Measurements from ENCODE around the gene NFATC4.
A peak's percentile ranks its signal among the peaks of the same experiment; 100 is the strongest.
"Not testable (repeated sequence)": the region's sequence is repeated elsewhere in the genome, so short reads cannot be mapped to it uniquely, and the experiment has no call there.

The NFATC4 gene

DNA sequence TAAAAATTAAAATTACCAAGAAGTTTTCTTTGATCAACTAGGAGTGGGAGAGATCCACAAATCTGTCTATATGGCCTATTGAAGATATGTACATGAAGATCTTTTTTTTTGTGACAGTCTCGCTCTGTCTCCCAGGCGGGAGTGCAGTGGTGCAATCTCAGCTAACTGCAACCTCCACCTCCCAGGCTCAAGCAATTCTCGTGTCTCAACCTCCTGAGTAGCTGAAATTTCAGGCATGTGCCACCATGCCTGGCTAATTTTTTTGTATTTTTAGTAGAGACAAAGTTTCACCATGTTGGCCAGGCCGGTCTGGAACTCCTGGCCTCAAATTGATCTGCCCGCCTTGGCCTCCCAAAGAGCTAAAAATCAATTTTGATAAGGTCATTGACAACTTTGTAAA lies 4.6 kb upstream of the NFATC4 start:
- no peak for DNase-seq (ENCODE audit: low read depth, low spot score)
- H3K4me3 ChIP-seq (ENCODE audit: low read length) = no peak overlapping the region

DNA sequence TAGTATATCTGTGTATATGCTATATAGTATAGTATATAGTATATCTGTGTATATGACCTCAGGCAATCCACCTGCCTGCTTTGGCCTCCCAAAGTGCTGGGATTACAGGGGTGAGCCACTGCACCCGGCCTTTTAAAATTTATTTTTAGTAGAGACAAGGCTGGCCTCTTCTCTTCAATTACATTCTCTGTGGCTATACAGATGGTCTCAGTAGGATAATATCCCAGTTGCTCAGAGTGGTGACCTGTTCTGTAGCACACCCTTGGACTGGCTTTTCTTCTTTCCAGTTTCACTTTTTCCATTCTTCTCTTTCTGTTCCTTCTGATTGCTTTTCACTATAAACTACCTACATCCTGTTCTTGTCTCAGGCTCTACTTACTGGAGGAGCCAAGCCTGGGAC lies 3.1 kb upstream of the NFATC4 start:
- DNase-seq (ENCODE audit: low read depth, low spot score) = no peak
- no peak overlapping the region for H3K4me3 ChIP-seq (ENCODE audit: low read length)

DNA sequence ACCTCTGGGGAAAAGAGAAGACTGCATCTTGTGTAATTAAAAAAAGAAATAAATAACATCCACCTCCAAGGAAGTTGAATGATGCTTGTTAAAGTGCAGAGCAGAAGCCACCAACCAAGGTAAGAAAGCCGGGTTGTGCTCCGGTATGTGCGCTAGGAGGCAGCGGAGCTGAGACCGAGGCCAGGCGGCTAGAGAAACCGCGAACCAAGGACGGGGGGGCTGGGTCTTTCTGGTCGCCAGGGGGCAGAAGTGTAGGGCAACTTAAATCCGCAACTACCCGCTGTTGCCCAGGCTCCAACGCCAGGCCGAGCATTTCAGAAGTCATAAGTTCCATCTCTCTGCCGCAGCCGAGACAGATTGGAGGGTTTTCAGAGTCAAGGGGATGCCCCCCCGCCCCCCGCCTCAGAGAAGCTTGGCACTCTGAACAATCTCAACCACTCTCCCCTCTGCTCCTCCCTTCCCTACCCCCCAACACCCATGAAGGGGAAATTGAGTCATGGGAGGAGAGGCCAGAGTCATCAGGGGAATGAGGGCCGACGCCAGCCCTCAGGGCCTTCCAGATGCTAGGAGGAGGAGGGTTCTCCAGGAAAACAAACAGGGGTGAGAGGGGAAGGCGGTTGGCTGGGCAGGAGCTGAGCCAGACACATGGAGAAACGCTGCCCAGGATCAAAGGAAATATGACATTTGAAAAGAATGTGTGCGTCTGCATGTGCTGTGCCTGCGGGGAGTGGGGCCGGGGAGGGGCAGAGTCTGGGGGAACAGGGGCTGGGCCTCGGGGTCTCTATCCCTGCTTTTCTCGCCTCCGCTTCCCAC lies 2.2 kb upstream of the NFATC4 start:
- DNase-seq (ENCODE audit: low read depth, low spot score) = peak; percentile 71
- H3K4me3 ChIP-seq (ENCODE audit: low read length) = peak overlapping the region; percentile 59

DNA sequence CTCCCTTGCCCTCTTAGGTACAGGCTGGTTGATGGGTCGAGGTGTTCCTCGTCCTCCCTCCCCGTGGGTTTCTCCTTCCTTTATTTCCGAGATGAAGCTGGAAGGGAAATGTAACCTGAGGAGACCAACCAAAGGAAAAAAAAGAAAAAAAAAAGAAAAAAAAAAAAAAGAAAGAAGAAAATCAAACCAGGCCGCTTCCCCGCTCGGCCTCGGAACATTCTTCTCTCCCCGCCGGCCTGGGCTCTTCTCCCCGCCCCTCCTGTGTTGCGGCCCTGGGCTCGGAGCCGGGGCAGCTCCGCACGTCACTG lies 1.6 kb upstream of the NFATC4 start:
- H3K4me3 ChIP-seq (ENCODE audit: low read length) = peak overlapping the region; percentile 59
- no peak for DNase-seq (ENCODE audit: low read depth, low spot score)

DNA sequence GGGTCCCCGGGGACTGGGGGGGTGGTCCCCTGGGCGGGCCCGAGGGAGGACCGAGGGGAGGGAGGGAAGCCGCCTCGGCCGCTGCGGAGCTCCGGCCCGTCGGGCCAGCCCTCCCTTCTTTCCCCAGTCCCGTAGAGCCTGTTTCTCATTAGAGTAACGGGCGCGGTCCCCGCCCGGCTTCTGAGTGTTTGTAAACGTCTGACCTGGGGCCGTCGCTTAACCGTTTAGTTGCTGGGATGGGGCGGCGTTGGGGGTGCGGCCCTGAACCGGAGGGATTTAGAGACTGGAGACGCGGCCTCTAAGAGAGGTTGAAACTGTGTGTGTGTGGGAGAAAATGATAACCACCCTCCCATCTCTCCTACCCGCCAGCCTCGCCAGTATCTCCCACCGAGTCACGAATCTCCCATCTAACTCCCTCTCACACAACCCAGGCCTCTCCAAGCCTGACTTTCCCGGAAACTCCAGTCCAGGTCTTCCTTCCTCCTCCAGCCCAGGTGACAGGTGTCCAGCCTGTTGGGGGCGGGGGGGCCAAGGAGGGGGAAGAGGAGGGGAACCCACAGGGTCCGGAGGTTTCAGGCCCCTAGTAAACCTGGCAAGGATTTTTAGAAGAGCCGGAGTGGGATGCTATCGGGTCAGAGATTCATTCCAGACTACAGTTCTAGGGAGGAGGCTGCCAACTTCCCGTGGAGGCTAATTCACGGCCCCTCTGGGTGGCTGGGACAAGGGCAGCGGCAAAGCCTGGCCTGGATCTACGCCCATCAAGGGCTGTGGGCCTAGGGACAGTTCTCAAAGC lies 1.1 kb upstream of the NFATC4 start:
- peak; percentile 75 for DNase-seq (ENCODE audit: low read depth, low spot score)
- peak overlapping the region; percentile 59 for H3K4me3 ChIP-seq (ENCODE audit: low read length)

DNA sequence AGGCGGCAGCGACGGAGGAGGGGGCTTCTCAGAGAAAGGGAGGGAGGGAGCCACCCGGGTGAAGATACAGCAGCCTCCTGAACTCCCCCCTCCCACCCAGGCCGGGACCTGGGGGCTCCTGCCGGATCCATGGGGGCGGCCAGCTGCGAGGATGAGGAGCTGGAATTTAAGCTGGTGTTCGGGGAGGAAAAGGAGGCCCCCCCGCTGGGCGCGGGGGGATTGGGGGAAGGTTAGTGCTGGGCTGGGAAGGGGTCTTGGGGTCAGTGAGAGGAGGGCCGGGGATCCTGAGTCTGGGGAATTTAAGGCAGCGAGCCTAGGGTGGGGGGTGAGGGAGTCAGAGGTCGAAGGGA lies 203 bp downstream of the NFATC4 start:
- DNase-seq (ENCODE audit: low read depth, low spot score) = no peak
- peak overlapping the region; percentile 59 for H3K4me3 ChIP-seq (ENCODE audit: low read length)

DNA sequence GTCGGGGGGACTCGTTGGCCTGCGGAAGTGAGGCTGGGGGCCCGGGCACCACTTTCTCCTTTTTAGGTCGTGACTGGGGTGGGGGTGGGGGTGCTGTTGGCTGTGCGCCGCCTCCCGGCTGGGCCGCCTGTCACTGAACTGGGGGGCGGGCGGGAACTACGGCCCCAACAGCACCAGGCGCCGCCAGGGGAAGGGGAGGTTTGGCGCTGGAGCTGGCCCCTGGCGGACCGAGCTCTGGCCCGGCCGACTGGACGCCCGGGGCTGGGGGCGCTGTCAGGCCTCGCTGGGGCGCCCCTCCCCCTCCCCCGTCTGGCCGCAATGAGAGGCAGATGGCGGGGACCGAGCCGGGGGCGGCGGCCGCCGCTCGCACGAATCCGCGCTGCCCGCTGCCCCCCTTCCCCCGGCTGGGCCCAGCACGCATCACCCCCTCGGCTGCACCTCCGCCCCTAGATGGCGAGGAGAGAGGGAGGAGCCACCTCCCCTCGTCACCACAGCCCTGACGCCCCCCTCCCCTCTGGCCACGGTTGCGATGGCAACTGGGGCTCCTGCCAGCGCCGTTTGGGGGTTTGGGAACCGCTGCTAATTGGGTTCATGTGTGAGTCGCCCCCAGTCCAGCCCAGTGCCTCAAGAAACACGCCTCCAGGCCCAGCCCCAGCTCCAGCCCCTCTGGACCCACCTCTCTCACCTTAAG lies 723 bp downstream of the NFATC4 start:
- DNase-seq (ENCODE audit: low read depth, low spot score) = peak; percentile 38
- peak overlapping the region; percentile 59 for H3K4me3 ChIP-seq (ENCODE audit: low read length)

DNA sequence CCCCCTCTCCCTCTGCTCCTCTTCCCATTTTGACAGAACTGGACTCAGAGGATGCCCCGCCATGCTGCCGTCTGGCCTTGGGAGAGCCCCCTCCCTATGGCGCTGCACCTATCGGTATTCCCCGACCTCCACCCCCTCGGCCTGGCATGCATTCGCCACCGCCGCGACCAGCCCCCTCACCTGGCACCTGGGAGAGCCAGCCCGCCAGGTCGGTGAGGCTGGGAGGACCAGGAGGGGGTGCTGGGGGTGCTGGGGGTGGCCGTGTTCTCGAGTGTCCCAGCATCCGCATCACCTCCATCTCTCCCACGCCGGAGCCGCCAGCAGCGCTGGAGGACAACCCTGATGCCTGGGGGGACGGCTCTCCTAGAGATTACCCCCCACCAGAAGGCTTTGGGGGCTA lies 1.5 kb downstream of the NFATC4 start:
- no peak for DNase-seq (ENCODE audit: low read depth, low spot score)
- H3K4me3 ChIP-seq (ENCODE audit: low read length) = no peak overlapping the region

DNA sequence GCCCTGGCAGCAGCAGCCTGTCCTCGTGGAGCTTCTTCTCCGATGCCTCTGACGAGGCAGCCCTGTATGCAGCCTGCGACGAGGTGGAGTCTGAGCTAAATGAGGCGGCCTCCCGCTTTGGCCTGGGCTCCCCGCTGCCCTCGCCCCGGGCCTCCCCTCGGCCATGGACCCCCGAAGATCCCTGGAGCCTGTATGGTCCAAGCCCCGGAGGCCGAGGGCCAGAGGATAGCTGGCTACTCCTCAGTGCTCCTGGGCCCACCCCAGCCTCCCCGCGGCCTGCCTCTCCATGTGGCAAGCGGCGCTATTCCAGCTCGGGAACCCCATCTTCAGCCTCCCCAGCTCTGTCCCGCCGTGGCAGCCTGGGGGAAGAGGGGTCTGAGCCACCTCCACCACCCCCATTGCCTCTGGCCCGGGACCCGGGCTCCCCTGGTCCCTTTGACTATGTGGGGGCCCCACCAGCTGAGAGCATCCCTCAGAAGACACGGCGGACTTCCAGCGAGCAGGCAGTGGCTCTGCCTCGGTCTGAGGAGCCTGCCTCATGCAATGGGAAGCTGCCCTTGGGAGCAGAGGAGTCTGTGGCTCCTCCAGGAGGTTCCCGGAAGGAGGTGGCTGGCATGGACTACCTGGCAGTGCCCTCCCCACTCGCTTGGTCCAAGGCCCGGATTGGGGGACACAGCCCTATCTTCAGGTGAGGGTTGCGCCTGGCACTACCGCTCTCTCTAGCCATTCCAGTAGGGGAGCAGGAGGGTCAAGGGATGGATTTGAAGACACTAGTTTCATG lies 2.1 kb downstream of the NFATC4 start:
- DNase-seq (ENCODE audit: low read depth, low spot score) = no peak
- H3K4me3 ChIP-seq (ENCODE audit: low read length) = no peak overlapping the region

DNA sequence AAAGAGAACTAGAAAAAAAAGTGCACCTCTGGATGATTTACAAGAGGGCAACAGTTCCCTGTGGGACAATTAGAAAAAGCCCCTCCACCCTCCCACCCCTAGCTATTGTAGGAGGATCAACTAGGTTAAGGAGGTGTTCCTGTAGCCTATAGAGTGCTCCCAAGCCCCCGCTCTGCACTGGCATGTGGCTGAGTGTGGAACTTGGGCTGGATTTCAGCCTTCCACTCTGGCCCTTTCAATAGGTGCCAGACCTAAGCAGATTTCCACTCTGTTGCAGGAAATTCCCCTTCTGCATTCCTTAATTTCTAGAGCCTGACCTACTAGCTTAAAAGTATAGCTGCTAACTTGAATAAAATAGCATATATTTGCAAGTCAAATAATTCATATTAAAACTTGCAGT lies 2.8 kb downstream of the NFATC4 start:
- no peak for DNase-seq (ENCODE audit: low read depth, low spot score)
- no peak overlapping the region for H3K4me3 ChIP-seq (ENCODE audit: low read length)

DNA sequence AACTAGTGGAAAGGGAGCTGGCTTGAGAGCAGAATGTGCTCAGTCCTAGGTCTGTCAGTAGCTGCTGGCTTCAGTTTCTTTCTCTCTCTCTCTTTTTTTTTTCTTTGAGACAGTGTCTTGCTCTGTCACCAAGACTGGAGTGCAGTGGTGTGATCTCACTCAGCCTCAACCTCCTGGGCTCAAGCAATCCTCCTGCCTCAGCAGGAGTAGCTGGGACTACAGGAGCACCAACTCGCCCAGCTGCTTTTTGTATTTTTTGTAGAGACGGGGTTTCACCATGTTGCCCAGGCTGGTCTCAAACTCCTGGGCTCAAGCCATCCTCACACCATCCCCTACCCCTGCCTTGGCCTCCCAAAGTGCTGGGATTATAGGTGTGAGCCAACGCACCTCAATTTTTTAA lies 3.6 kb downstream of the NFATC4 start:
- not testable (repeated sequence) for DNase-seq (ENCODE audit: low read depth, low spot score); H3K4me3 ChIP-seq (ENCODE audit: low read length)

DNA sequence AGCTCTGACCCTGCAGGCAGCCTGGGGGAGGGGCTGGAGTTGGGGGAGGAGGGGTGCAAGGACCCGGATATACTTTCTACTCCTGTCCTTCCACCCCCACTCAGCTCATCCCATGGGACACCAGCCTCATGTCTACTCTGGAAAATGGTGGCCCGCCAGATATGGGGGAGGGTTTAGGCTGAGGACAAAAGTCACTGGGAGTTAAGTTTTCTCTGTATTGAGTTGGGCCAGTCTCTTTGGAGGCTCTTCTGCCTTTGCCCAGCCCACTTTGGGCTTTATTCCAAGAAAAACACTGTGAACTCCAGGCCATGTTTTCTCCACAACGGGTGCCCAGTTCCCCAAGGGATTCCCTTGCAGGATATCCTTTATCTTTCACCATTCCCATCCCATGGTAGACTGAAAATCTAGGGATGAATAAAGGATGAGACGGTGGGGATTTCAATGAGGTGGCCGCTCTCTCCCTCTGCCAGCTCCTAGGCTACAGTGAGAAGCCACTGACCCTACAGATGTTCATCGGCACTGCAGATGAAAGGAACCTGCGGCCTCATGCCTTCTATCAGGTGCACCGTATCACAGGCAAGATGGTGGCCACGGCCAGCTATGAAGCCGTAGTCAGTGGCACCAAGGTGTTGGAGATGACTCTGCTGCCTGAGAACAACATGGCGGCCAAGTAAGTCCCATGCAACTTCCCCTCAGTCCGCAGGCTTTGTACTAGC lies 4.9 kb downstream of the NFATC4 start:
- H3K4me3 ChIP-seq (ENCODE audit: low read length) = no peak overlapping the region
- DNase-seq (ENCODE audit: low read depth, low spot score) = no peak

DNA sequence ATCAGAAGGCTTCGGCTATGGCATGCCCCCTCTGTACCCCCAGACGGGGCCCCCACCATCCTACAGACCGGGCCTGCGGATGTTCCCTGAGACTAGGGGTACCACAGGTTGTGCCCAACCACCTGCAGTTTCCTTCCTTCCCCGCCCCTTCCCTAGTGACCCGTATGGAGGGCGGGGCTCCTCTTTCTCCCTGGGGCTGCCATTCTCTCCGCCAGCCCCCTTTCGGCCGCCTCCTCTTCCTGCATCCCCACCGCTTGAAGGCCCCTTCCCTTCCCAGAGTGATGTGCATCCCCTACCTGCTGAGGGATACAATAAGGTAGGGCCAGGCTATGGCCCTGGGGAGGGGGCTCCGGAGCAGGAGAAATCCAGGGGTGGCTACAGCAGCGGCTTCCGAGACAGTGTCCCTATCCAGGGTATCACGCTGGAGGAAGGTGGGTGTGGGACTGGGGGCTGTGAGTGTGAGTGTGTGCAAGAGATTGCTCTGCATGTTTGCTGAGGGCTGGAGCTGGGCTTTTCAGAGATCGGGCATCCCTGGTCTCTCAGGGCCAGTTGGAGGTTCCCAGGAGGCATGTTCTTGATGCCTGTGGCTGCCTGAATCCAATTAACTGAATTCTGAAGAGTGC lies 8.6 kb downstream of the NFATC4 start:
- no peak for DNase-seq (ENCODE audit: low read depth, low spot score)
- H3K4me3 ChIP-seq (ENCODE audit: low read length) = no peak overlapping the region

DNA sequence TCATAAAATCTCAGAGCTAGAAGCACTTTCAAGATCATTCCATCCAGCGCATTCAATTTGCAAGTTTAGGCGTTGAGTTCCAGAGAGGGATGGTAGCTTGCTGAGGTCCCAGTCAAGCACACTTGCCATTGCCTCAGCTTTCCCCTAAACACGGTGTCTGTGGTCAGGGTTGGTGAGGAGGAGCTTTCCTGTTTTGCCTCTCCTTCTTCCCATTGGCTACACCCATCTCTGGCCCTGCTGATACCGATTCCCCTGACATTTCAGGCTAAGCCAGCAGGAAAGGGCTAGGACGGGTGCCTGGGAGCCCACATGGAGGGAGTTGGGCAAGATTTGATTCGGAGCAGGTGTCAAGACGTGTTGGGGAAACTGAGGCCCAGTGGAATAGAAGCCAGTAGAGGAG lies 9.1 kb downstream of the NFATC4 start:
- no peak for DNase-seq (ENCODE audit: low read depth, low spot score)
- H3K4me3 ChIP-seq (ENCODE audit: low read length) = no peak overlapping the region

DNA sequence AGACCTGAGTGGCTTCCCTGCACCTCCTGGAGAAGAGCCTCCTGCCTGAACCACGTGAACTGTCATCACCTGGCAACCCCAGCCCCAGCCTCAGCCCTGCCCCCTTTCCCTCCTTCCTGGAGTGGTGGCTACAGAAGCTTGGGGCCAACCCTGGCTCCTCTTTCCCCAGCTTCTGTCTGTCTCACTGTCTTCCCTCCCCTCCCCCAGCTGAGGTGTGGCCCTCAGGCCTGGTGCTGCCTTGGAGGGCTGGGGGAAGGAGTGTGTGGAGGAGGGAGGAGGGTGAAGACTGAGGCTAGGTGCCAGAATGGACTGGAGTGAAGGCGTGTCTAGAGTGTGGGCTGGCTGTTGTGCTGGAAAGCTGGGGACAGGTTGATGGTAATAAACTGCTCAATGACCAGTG lies 9.7 kb downstream of the NFATC4 start:
- DNase-seq (ENCODE audit: low read depth, low spot score) = no peak

DNA sequence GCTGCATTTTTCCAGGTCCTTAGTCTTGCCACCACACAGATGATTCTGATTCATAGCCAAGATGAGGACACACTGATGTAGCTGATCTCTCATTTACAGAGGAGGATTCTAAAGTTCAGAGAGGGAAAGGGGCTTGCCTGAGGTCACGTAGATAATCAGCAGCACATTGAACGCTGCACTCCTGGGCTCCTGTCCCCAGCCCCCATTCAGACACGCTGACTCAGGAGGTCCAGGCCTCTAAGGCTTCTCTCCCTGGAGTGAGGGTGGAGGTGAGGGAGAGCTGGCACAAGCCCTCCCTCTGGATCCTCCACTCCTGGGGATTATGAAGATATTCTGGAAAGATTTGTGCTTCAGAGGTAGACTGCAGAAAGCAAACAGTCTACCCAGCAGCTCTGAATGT lies 10.3 kb downstream of the NFATC4 start:
- DNase-seq (ENCODE audit: low read depth, low spot score) = no peak
- no peak overlapping the region for H3K4me3 ChIP-seq (ENCODE audit: low read length)

More for the DNA sequence above, 9.7 kb downstream of the NFATC4 start:
- H3K4me3 ChIP-seq (ENCODE audit: low read length) = no peak overlapping the region

DNA sequence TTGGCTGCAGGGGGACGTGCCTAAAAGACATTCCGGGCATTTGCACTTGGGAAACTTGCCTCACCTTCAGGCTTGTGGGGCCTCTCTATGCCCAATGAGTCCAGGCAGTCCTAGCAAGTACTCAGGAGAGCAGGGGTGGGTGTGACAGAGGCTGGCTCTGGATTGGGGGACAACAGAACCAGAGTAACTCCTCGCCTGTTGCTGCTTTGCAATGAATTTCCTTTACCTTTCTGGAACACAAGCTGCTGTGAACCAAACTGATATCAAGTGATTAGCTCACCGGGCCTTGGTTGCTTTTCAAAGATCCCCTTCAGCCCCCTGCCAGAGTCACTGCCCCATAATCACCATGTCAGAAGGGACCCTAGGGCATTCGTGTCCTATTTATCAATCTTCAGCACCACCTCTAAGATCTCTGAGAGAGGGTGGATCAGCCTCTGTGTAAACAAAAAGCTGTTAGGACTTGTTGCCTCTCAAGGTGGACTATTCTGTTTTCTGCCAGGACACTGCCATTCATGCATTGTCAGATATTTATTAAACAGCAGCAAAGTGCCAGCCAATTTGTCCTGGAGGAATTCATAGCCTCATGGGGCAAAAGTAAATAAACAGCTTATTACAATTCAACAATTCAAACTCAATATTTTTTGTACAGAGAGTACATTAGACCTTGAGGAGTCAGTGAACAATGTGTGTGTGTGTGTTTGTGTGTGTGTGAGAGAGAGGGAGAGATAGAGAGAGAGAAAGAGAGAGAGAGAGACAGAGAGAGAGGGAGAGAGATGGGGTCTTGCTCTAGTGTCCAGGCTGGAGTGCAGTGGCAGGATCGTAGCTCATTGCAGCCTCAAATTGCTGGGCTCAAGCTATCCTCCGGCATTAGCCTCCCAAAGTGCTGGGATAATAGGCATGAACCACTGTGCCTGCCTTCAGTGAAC lies 11.3 kb downstream of the NFATC4 start:
- no peak for DNase-seq (ENCODE audit: low read depth, low spot score)
- no peak overlapping the region for H3K4me3 ChIP-seq (ENCODE audit: low read length)
